Melanocyte of skin (primary cell): ENCODE measurements around the gene COX19. TPM values are rescaled to one million over a fixed set of nuclear protein-coding genes. Genes with fewer than 3 reads are reported as not detected.

Experiments
- small RNA-seq, 2 donors: library from RNA; depleted of rRNA; stranded (forward); fragments of <200 nt; gene quantifications; one replicate each; pipeline ENCODE3, GENCODE V24; 2012
- total RNA-seq, 2 donors: library from RNA; depleted of rRNA; stranded (reverse); fragments of >200 nt; gene quantifications; 2 replicates each; pipeline ENCODE4 v1.2.3, GENCODE V29; 2012

The COX19 gene
- 1 to 10 TPM; 5.9 to 6.7 TPM for total RNA-seq

GRCh38 chr7:974820-975681 lies at the start of gene COX19:
Gene COX19, minus strand, starts transcription at chr7:975549. Its CDS starts 40 bp downstream, at chr7:975509.

GRCh38 chr7:983004-983615 lies 7.8 kb upstream of the COX19 start, which contains the start of gene CYP2W1:
Gene CYP2W1, plus strand, starts transcription at chr7:983181. Its CDS starts 31 bp downstream, at chr7:983212.

GRCh38 chr7:954330-955238 lies 20.8 kb downstream of the COX19 start, which contains the start of gene ADAP1:
Gene ADAP1, minus strand, starts transcription at chr7:954680. Its CDS starts 203 bp downstream, at chr7:954477.

Small RNA genes within 50 kb of the gene (small RNA-seq; reads per million reads assigned to genes)
- gene MIR339: 112 to 165 reads per million in 2 donors

Other genes with a start within 250 kb of the COX19 start
- gene DNAAF5, start 248.8 kb downstream of the COX19 start, total RNA-seq: 10 to 100 TPM; 24.4 to 46.3 TPM
- 1 to 10 TPM; 8.3 to 8.6 TPM for gene PRKAR1B, start 248.3 kb downstream of the COX19 start, total RNA-seq
- gene SUN1, start 143.1 kb downstream of the COX19 start, total RNA-seq: 10 to 100 TPM; 47.3 to 65.7 TPM
- 10 to 100 TPM; 11.7 to 18.0 TPM for gene GET4, start 99.0 kb downstream of the COX19 start, total RNA-seq
- gene ADAP1, start 20.9 kb downstream of the COX19 start, total RNA-seq: under 1 TPM; 0.34 to 1.00 TPM
- gene CYP2W1, start 7.6 kb upstream of the COX19 start, total RNA-seq: not detected
- gene GPR146, start 69.0 kb upstream of the COX19 start, total RNA-seq: 1 to 10 TPM; 1.3 to 2.1 TPM
- 1 to 10 TPM; 2.4 to 3.7 TPM for gene GPER1, start 112.6 kb upstream of the COX19 start, total RNA-seq
- 10 to 100 TPM; 12.4 to 19.3 TPM for gene ZFAND2A, start 184.6 kb upstream of the COX19 start, total RNA-seq